NCI-H146 treated with DMSO at 0.1 percent for 48 hours (cell line): ENCODE results near the gene UGT2A3.

Experiments used
- DNase-seq: peaks from one replicate; lab custom pipeline; 2025; ENCODE audit not compliant: unreplicated experiment; lab: John Stamatoyannopoulos, UW

UGT2A3 gene

GRCh38 chr4:68917016-68917415 is 34.6 kb downstream of the UGT2A3 start:
- no peak for DNase-seq

GRCh38 chr4:68912807-68913206 is 38.8 kb downstream of the UGT2A3 start:
- DNase-seq: no peak

DNA sequence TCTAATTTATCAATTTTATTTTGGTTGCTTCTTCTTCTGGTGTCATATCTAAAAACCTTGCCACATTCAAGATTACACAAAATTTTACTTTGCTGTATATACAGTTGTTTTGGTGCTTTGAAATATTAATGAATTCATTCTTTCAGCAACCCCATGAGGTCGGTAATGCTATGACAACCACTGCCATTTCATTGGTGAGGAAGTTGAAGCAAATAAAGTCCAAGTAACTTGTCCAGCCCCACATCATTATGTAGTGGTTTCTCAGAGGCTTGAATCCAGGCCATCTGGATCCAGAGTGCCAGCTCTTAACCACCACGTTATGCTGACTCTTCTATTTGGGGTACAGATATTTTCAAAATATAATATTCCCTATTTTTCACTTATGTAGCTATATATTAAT is 42.2 kb downstream of the UGT2A3 start:
- DNase-seq: no peak

DNA sequence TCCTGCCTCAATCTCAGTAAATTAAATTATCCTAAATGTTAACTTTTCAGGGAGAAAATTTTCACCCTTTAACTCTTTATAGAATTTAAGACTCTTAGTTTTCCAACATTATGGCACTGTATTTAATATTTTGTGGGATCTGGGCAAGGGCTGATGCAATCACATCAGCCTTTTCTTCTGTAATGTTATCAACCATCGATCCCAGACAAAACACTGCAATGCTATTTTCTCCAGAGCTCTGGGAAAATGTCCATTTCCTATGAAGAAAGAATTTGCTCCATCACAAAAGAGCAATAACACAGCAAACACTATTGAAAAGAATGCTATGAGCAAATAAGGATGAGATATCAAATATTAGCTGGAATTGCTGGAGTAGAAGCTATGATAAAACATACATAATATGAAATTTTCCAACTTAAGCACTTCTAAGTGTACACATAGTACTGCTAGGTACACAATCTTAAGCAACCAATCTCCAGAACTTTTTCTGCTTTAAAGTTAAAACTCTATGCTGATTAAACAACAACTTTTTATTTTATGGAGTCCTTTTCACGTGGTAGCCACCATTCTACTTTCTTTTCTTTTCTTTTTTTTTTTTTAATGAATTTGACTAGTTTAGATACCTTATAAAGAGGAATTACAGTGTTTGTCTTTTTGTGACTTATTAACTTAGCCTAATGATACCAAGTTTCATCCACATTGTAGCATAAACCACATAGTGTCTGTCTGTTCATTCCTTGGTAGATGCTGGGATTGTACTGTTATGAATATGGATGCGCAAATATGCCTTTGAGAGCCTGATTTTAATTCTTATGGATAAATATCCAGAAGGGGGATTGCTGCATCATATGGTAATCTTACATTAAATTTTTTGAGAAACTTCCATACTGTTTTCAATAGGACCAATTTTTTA is 43.6 kb downstream of the UGT2A3 start:
- no peak for DNase-seq

- DNase-seq: no peak
These were observed 44.4 kb downstream of the UGT2A3 start for GRCh38 chr4:68907245-68907644.

DNA sequence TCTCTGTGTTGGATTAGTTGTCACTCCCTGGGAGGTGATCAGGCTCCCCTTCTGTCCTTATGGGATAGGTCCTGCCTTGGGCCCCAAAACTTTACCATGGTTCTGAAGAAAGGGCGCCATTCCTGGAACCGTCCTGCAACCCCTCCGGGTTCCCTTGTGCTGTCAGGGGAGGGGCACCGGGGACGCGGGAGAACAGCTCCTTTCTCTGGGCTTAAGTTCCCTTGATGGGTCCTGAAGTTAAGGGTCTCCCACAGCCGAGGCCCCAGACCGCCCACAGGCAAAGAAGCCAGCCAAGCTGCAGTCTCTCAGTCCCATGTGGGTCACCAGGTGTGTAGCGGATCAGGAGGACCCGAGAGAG is 44.8 kb downstream of the UGT2A3 start:
- DNase-seq: no peak

DNA sequence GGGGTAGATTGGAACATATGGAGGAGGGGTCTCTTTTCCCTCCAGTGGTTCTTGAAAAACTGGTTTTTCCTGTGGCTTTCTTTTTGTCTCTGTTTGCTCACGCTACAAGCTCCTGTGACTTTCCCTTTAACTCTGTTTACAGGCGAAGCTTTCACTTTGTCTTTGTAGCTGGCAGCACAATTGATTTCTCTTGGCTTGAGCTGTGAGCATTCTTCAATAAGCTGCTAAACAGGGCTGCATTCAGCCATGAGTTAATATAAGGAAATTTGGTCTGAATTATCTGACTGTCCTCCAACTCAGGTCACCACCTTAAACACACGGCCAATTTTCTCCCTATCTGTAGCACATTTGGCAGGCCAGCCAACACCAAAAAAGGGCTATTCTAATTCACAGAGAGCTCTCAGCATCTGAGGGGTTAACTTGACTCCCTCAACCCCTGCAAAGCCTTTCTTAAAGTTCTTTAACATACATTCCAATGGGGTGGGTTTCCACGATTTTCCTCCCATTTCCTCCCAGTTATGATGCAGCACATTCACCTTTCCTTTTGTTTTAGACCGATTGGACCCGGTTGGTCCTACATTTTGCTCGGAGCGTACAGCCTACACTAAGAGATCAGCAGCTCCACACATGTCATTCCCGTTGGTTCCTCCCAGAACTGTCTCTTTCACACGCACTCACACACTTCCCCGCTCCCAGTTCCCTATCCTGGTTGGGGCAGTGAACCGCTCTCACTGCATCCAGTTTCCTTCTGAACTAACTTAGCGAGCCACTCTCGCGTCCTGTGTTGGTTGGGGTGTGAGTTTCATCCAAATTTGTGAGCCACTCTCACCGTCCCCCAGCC is 45.4 kb downstream of the UGT2A3 start:
- peak; percentile 83 for DNase-seq

GRCh38 chr4:68905598-68905938 is 46.0 kb downstream of the UGT2A3 start:
- DNase-seq: no peak

- DNase-seq: peak; percentile 79
These were observed 46.8 kb downstream of the UGT2A3 start for GRCh38 chr4:68904786-68905185.

DNA sequence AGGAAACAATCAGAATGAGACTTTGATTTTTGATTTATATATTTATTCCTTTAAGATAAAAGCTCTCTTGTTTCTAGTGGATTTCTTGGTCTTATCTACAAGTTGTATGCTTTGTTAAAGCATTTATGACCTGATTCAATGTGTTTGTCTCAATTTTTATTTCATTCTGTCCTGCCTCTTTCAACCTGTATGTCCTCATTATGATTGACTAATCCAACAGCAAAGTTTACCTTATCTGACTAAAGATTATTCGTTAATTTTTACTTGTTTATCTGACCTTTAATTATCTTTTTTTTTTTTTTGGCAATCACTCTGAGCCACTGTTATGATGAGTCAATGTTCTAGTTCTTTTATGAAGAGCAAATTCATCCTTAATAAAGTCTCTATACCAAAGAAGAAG is 54.9 kb downstream of the UGT2A3 start:
- DNase-seq: no peak

GRCh38 chr4:68895561-68896198 is 55.9 kb downstream of the UGT2A3 start:
- no peak for DNase-seq

GRCh38 chr4:68892861-68893260 is 58.7 kb downstream of the UGT2A3 start:
- DNase-seq: no peak

GRCh38 chr4:68891678-68892077 is 59.9 kb downstream of the UGT2A3 start:
- DNase-seq: no peak

GRCh38 chr4:68885545-68885944 is 66.1 kb downstream of the UGT2A3 start:
- DNase-seq: no peak

DNA sequence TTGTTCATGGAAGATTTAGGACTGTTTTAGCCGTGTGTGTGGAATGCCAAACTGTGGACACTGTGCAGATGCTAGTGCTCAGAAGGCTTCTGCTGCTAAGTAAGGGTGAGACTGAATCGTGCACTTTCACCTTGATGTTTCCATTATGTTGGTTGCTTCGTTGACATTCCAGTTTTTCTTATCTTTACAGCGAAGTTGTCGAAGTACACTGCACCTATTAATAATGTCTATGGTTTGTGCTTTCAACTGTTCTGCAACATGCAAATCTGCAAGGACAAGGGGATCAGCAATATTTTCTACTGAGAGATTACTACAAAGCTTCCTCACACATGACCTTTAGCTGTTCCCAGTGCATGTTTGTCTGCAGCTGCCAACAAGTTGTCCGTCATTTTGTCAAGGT is 67.7 kb downstream of the UGT2A3 start:
- DNase-seq: no peak
